Gastroesophageal sphincter (tissue), 3 donors: ENCODE results near the gene PAX4.

ENCODE experiments used
- EP300 ChIP-seq: sonication (generic); formaldehyde crosslinking; IDR thresholded peaks from one replicate; pipeline ENCODE4 v1.6.1; 2017; ENCODE audit warnings: antibody characterized with exemption, mild to moderate bottlenecking
- POLR2A ChIP-seq, 2 donors: fragments of 450-650 bp; IDR thresholded peaks; one replicate each; pipeline ENCODE4 v1.6.1; 2017; ENCODE audit warnings: antibody characterized with exemption in 2 of 2, mild to moderate bottlenecking in 2 of 2, moderate library complexity in 1 of 2
- TF ChIP-seq, protein P1 (sequence below), 4 experiments: fragments of 200-600 bp in 2 of 4; fragments of 450-650 bp in 2 of 4; sonication (generic) in 1 of 4; IDR thresholded peaks; one replicate each; pipeline ENCODE4 v1.5.1; 2017 to 2019; ENCODE audit warnings: antibody characterized with exemption in 4 of 4, mild to moderate bottlenecking in 2 of 4, moderate library complexity in 2 of 4

DNA sequence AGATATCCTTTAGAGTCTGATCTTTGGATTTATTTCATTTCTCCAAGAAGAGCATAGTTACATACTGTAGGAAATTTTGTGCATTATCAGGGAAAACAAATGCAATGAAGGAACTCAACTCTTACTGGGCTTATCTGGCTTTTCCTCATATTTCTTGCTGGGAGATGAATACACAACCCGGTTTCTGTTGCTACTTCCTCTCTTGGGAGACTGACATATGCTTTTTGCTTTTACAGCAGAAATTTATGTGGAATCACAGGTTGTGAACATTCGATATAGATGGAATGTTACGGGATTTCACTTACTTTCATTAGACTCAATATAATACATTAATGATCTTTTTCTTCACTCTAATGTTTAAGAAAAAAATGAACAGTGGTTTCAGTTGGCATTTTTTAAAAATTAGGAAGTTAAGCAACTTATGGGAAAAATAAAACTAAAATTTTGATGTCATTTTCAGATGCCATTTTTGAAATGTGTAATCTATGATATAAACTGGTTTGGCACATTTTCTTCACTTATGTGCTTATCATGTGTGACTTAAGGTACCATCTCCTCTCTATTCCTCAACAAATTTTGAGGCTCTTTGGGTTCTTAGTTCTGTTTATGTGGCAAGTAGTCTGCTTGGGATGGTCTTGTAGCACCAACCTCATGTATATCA is 41.2 kb upstream of the PAX4 start:
- TF ChIP-seq, protein P1, sequence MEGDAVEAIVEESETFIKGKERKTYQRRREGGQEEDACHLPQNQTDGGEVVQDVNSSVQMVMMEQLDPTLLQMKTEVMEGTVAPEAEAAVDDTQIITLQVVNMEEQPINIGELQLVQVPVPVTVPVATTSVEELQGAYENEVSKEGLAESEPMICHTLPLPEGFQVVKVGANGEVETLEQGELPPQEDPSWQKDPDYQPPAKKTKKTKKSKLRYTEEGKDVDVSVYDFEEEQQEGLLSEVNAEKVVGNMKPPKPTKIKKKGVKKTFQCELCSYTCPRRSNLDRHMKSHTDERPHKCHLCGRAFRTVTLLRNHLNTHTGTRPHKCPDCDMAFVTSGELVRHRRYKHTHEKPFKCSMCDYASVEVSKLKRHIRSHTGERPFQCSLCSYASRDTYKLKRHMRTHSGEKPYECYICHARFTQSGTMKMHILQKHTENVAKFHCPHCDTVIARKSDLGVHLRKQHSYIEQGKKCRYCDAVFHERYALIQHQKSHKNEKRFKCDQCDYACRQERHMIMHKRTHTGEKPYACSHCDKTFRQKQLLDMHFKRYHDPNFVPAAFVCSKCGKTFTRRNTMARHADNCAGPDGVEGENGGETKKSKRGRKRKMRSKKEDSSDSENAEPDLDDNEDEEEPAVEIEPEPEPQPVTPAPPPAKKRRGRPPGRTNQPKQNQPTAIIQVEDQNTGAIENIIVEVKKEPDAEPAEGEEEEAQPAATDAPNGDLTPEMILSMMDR (IDR thresholded peaks at IDR 0.05): no peak
- TF ChIP-seq EP300 (no peak), POLR2A (IDR thresholded peaks at IDR 0.05) (no peak)
